GM12878 (cell line): ENCODE measurements around the gene RPSA. TPM values are rescaled to one million over a fixed set of nuclear protein-coding genes. Genes with fewer than 3 reads are reported as not detected.
A peak's percentile ranks its signal among the peaks of the same experiment; 100 is the strongest.

Experiments
- CHD2 ChIP-seq: IDR thresholded peaks from 2 replicates; pipeline ENCODE4 v1.6.1; 2011; ENCODE audit warnings: low read depth, low read length, improper control_type of control experiment, borderline replicate concordance
- CREB1 ChIP-seq: IDR thresholded peaks from 2 replicates; pipeline ENCODE4 v1.6.1; 2012; ENCODE audit warnings: low read depth, mild to moderate bottlenecking, inconsistent platforms
- IKZF1 ChIP-seq: fragments of 450-650 bp; conservative IDR thresholded peaks from 2 replicates; pipeline ENCODE4 v1.6.1; 2017; ENCODE audit warnings: antibody characterized with exemption, mild to moderate bottlenecking
- MXI1 ChIP-seq: fragments of 150-350 bp; IDR thresholded peaks from 2 replicates; pipeline ENCODE4 v1.6.1; 2011; ENCODE audit warnings: low read depth, mild to moderate bottlenecking, inconsistent platforms, low read length, improper control_type of control experiment
- NFIC ChIP-seq: IDR thresholded peaks from 2 replicates; pipeline ENCODE4 v1.6.1; 2012; ENCODE audit warnings: low read depth, mild to moderate bottlenecking, inconsistent platforms, low read length, moderate library complexity
- NR2C1 ChIP-seq: fragments of 450-650 bp; IDR thresholded peaks from 2 replicates; pipeline ENCODE4 v1.6.1; 2017; ENCODE audit warnings: antibody characterized with exemption, mild to moderate bottlenecking, moderate library complexity
- NR2C2 ChIP-seq: IDR thresholded peaks from 2 replicates; pipeline ENCODE4 v1.6.1; 2011; ENCODE audit warnings: borderline replicate concordance, low read depth; ENCODE audit not compliant: control insufficient read depth, insufficient read length
- SIN3A ChIP-seq: IDR thresholded peaks from 2 replicates; pipeline ENCODE4 v1.6.1; 2012; ENCODE audit warnings: low read depth, low read length, improper control_type of control experiment
- ZNF207 ChIP-seq: fragments of 450-650 bp; IDR thresholded peaks from 2 replicates; pipeline ENCODE4 v1.6.1; 2014; ENCODE audit warnings: antibody characterized with exemption, mild to moderate bottlenecking, borderline replicate concordance
- ZNF622 ChIP-seq: fragments of 450-650 bp; IDR thresholded peaks from 2 replicates; pipeline ENCODE4 v1.6.1; 2017; ENCODE audit warnings: mild to moderate bottlenecking, inconsistent platforms
- polyA plus RNA-seq, 11 experiments: library from polyadenylated mRNA; depleted of rRNA in 4 of 11; unstranded in 6 of 11; stranded (reverse) in 5 of 11; fragments of >200 nt; fragmentation: Nextera tagmentation in 4 of 11; fragmentation: Illumina TruSeq in 1 of 11; extraction: Ambion mirVana in 4 of 11; extraction: Trizol in 1 of 11; gene quantifications; 1 replicate in 1 of 11; 2 replicates in 10 of 11; pipeline versions ENCODE4 v1.2.1 to v1.2.3, GENCODE V29; 2011 to 2016; ENCODE audit warnings: inconsistent platforms in 2 of 11, missing spikeins in 2 of 11, low read depth in 1 of 11
- total RNA-seq, 4 experiments: library from RNA; depleted of rRNA in 3 of 4; stranded (reverse); fragments of >200 nt in 3 of 4; fragmentation: Illumina TruSeq in 1 of 4; extraction: Trizol in 1 of 4; gene quantifications; 2 replicates each; pipeline versions ENCODE4 v1.2.1 to v1.2.3, GENCODE V29; 2013 to 2021
- TF ChIP-seq, protein P1 (sequence below): fragments of 450-650 bp; conservative IDR thresholded peaks from 2 replicates; pipeline ENCODE4 v1.6.1; 2017; ENCODE audit warnings: mild to moderate bottlenecking, moderate library complexity
- TF ChIP-seq, protein P2 (sequence below): IDR thresholded peaks from 2 replicates; pipeline ENCODE4 v1.6.1; 2012; ENCODE audit warnings: low read depth, low read length, improper control_type of control experiment
- TF ChIP-seq, protein P3 (sequence below): fragments of 450-650 bp; IDR thresholded peaks from 2 replicates; pipeline ENCODE4 v1.6.1; 2018; ENCODE audit warnings: mild to moderate bottlenecking, low read depth, moderate library complexity; ENCODE audit not compliant: partially characterized antibody
- TF ChIP-seq, protein P4 (sequence below): IDR thresholded peaks from 2 replicates; pipeline ENCODE4 v1.6.1; 2011; ENCODE audit warnings: low read depth, low read length, improper control_type of control experiment, borderline replicate concordance
- TF ChIP-seq, protein P5 (sequence below): IDR thresholded peaks from 2 replicates; pipeline ENCODE4 v1.6.1; 2012; ENCODE audit warnings: improper control_type of control experiment, low read depth, low read length; ENCODE audit not compliant: insufficient replicate concordance

Gene RPSA
- total and polyA plus RNA-seq, 10 of the 15 experiments (the other 5 are each of a cell fraction or from before 2014, with no cell fraction given), result 1,012 to 5,036 (median 3,460) TPM

DNA sequence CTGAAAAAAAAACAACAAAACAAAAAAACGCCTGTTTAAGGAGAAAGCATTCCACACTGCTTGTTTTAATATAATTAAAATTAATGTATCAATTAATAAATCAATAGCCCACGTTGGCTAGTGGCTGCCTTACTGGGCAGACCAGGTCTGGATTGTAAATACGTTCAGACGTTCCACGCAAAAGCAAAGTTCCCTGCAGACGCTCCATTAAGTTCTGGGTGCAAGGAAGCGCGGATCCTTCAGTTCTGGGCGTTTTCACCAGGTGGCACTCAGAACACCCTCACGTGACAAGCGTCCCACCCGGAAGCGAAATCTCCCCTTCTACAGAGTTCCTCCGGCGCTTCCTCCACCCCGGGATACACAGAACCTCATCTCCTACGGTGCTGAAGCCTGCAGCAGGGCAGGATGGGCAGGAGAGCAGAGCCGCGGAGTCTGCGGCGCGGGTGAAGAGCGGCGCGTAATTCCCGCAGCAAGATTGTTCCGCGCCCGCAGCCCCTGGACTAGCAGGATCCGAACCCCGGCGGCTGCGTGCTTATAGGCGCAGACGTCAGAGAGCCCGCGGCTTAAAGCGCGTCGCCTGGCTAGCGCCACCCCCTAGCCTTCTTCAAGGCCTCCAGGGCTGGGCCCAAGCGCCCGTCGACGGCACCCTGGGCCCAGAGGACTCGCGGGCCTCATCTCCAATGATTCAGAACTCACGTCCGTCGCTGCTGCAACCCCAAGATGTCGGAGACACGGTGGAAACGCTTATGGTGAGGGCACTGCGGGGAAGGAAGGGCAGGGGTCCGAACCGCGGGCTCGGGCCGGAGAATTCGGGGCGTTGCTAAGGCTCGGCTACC is 23.3 kb upstream of the RPSA start, which contains the start of gene SLC25A38 (continued):
- peak; percentile 32; the same call in 1 of the 2 replicates for TF ChIP-seq SIN3A
- TF ChIP-seq, protein P1, sequence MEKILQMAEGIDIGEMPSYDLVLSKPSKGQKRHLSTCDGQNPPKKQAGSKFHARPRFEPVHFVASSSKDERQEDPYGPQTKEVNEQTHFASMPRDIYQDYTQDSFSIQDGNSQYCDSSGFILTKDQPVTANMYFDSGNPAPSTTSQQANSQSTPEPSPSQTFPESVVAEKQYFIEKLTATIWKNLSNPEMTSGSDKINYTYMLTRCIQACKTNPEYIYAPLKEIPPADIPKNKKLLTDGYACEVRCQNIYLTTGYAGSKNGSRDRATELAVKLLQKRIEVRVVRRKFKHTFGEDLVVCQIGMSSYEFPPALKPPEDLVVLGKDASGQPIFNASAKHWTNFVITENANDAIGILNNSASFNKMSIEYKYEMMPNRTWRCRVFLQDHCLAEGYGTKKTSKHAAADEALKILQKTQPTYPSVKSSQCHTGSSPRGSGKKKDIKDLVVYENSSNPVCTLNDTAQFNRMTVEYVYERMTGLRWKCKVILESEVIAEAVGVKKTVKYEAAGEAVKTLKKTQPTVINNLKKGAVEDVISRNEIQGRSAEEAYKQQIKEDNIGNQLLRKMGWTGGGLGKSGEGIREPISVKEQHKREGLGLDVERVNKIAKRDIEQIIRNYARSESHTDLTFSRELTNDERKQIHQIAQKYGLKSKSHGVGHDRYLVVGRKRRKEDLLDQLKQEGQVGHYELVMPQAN, result peak; percentile 76
- TF ChIP-seq, protein P2, sequence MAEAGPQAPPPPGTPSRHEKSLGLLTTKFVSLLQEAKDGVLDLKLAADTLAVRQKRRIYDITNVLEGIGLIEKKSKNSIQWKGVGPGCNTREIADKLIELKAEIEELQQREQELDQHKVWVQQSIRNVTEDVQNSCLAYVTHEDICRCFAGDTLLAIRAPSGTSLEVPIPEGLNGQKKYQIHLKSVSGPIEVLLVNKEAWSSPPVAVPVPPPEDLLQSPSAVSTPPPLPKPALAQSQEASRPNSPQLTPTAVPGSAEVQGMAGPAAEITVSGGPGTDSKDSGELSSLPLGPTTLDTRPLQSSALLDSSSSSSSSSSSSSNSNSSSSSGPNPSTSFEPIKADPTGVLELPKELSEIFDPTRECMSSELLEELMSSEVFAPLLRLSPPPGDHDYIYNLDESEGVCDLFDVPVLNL, result no peak
- no peak for TF ChIP-seq NFIC
- TF ChIP-seq, protein P3, sequence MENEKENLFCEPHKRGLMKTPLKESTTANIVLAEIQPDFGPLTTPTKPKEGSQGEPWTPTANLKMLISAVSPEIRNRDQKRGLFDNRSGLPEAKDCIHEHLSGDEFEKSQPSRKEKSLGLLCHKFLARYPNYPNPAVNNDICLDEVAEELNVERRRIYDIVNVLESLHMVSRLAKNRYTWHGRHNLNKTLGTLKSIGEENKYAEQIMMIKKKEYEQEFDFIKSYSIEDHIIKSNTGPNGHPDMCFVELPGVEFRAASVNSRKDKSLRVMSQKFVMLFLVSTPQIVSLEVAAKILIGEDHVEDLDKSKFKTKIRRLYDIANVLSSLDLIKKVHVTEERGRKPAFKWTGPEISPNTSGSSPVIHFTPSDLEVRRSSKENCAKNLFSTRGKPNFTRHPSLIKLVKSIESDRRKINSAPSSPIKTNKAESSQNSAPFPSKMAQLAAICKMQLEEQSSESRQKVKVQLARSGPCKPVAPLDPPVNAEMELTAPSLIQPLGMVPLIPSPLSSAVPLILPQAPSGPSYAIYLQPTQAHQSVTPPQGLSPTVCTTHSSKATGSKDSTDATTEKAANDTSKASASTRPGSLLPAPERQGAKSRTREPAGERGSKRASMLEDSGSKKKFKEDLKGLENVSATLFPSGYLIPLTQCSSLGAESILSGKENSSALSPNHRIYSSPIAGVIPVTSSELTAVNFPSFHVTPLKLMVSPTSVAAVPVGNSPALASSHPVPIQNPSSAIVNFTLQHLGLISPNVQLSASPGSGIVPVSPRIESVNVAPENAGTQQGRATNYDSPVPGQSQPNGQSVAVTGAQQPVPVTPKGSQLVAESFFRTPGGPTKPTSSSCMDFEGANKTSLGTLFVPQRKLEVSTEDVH, result peak; percentile 66
- TF ChIP-seq, protein P4, sequence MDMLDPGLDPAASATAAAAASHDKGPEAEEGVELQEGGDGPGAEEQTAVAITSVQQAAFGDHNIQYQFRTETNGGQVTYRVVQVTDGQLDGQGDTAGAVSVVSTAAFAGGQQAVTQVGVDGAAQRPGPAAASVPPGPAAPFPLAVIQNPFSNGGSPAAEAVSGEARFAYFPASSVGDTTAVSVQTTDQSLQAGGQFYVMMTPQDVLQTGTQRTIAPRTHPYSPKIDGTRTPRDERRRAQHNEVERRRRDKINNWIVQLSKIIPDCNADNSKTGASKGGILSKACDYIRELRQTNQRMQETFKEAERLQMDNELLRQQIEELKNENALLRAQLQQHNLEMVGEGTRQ, result peak; percentile 93
- peak; percentile 73 for TF ChIP-seq CREB1
- TF ChIP-seq CHD2, result no peak
- TF ChIP-seq IKZF1, result peak; percentile 85
- TF ChIP-seq NR2C1, result peak; percentile 93
- no peak for TF ChIP-seq MXI1
- TF ChIP-seq ZNF207, result peak; percentile 78; the same call in 1 of the 2 replicates
- no peak for TF ChIP-seq NR2C2
- no peak for TF ChIP-seq ZNF622
- TF ChIP-seq, protein P5, sequence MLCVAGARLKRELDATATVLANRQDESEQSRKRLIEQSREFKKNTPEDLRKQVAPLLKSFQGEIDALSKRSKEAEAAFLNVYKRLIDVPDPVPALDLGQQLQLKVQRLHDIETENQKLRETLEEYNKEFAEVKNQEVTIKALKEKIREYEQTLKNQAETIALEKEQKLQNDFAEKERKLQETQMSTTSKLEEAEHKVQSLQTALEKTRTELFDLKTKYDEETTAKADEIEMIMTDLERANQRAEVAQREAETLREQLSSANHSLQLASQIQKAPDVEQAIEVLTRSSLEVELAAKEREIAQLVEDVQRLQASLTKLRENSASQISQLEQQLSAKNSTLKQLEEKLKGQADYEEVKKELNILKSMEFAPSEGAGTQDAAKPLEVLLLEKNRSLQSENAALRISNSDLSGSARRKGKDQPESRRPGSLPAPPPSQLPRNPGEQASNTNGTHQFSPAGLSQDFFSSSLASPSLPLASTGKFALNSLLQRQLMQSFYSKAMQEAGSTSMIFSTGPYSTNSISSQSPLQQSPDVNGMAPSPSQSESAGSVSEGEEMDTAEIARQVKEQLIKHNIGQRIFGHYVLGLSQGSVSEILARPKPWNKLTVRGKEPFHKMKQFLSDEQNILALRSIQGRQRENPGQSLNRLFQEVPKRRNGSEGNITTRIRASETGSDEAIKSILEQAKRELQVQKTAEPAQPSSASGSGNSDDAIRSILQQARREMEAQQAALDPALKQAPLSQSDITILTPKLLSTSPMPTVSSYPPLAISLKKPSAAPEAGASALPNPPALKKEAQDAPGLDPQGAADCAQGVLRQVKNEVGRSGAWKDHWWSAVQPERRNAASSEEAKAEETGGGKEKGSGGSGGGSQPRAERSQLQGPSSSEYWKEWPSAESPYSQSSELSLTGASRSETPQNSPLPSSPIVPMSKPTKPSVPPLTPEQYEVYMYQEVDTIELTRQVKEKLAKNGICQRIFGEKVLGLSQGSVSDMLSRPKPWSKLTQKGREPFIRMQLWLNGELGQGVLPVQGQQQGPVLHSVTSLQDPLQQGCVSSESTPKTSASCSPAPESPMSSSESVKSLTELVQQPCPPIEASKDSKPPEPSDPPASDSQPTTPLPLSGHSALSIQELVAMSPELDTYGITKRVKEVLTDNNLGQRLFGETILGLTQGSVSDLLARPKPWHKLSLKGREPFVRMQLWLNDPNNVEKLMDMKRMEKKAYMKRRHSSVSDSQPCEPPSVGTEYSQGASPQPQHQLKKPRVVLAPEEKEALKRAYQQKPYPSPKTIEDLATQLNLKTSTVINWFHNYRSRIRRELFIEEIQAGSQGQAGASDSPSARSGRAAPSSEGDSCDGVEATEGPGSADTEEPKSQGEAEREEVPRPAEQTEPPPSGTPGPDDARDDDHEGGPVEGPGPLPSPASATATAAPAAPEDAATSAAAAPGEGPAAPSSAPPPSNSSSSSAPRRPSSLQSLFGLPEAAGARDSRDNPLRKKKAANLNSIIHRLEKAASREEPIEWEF, result no peak
